HG03460 (cell line): ENCODE data around the gene ANXA11.
"Not testable (repeated sequence)": the region's sequence is repeated elsewhere in the genome, so short reads cannot be mapped to it uniquely, and the experiment has no call there.

Experiments
- ATAC-seq: cut with Tn5 transposase; IDR thresholded peaks from one replicate; pipeline ENCODE4 v1.9.1; 2021; ENCODE audit not compliant: unreplicated experiment

Gene ANXA11

GRCh38 chr10:80205477-80206276, at the start of gene ANXA11:
Gene ANXA11 (minus strand): TSS chr10:80205537. CDS start chr10:80172861, 32,676 bp downstream.
- peak; percentile 74 for ATAC-seq

- not testable (repeated sequence) for ATAC-seq
Measured at GRCh38 chr10:80254726-80255125, 49.4 kb upstream of the ANXA11 start.

DNA sequence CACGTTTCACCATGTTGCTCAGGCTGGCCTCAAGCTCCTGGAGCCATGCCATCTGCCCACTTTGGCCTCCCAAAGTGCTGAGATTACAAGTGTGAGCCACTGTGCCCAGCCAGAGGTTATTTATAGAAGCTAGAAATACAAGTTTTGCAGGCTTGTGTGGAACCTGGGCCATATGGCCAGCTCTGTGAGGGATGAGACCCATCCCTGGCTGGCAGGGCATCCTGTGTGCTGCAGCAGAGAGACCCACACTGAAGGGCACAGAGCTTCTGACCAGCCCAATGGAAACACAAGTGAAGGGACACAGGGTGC, 48.6 kb upstream of the ANXA11 start:
- ATAC-seq, result peak; percentile 19

GRCh38 chr10:80253266-80253962, 48.1 kb upstream of the ANXA11 start:
- ATAC-seq, result peak; percentile 74

- ATAC-seq, result no peak
Measured at GRCh38 chr10:80252296-80252887, 47.1 kb upstream of the ANXA11 start.

DNA sequence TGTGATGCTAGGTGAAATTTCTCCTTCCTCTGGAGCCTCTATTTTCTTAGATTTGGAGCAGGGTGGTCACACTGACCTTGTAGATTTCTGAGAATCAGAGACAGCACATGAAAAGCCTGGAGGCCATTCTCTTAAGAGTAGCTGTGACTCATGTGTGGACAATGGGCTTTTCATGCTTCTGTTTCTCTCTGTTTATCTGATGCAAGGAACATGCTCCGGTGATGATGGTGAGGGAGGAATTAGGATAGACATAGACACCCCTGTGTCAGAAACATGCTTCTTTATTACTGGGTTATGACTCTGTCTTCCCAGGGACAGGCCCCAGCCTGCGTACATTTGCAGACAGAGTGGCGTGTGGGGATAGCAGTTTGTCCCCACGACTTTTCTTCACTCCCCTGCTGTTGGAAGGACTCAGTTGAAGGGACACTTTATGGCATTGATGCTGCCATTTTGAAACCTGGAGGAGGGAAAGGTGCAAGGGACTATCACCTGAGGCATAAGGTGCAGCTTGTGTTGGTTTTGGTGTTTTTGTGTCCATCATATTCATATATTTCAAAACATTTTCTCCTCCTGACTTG, 46.5 kb upstream of the ANXA11 start:
- ATAC-seq, result not testable (repeated sequence)

- not testable (repeated sequence) for ATAC-seq
Measured at GRCh38 chr10:80250399-80250798, 45.1 kb upstream of the ANXA11 start.

- not testable (repeated sequence) for ATAC-seq
Measured at GRCh38 chr10:80249906-80250305, 44.6 kb upstream of the ANXA11 start.

DNA sequence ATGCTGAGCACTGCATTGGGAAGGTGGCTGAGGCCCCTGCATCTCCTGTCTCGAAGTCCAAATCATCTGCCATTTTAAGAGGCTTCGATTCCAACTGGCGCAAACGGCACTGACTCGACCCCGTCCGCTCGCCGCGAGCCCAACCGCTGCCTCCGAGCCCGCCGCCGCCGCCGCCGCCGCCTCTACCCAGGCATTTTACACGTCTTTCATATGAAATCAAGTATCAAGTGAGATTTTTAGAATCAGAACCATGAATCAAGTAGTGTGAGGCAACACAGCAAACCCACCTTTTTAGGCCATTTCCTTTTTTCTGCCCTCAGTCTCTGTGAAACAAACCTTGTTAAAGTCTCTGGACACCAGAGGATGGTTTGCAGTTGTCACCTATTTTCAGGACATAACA, 42.3 kb upstream of the ANXA11 start:
- ATAC-seq, result not testable (repeated sequence)

DNA sequence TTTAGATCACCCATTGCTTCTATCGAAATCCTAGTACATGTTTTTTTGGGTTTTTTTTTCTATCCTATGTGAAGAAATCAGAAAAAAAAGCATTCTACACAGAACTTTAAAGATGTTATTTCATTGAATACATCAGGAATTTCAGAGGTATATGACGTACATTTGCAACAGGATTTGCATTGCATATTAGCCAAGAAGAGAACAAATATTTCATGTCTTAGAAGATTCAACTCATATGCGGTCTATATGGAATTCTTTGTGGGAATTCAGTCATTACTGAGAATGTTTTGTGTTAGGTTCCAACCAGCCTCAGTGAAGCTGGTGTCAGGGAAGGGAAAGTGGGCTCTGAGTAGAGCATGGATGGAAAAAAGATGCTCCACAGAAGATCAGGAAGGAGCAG, 39.0 kb upstream of the ANXA11 start:
- not testable (repeated sequence) for ATAC-seq

DNA sequence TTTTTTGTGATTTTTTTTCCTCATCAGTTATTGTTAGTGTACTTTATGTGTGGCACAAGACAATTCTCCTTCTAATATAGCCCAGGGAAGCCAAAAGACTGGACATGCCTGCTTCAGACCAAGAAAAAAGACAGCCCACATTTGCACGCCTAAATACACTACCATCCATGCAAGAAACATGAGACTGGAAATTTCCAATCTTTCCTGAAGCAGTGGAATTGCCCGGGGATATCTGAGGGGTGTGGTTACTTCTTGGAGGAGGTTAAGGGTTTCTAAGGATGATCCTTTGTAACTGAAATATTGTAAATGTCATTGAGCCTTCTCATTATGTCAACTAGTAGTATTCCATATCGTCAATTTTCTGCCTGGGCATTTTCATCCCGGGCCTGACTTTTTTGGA, 37.0 kb upstream of the ANXA11 start:
- ATAC-seq, result not testable (repeated sequence)

GRCh38 chr10:80236457-80236856, 31.1 kb upstream of the ANXA11 start:
- ATAC-seq, result not testable (repeated sequence)

GRCh38 chr10:80234331-80235235, 29.2 kb upstream of the ANXA11 start:
- peak; percentile 100 for ATAC-seq

DNA sequence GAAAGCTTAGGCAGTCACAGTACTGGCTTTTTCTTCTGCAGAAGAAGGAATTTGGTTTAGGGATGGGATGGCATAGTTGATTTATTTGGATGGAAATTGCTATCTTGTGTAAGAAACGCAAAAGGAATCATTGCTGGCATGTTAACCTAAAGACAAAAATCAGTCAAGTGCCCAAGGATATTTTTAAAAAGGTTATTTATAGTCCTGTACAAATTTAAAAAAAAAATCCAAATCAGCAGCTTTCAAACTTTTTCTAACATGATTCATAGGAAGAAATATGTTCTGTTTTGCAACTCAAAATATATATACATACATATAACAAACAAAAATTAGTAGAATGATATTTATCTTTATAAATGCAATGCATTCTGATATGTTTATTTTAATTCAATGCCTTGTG, 28.5 kb upstream of the ANXA11 start:
- ATAC-seq, result not testable (repeated sequence)

DNA sequence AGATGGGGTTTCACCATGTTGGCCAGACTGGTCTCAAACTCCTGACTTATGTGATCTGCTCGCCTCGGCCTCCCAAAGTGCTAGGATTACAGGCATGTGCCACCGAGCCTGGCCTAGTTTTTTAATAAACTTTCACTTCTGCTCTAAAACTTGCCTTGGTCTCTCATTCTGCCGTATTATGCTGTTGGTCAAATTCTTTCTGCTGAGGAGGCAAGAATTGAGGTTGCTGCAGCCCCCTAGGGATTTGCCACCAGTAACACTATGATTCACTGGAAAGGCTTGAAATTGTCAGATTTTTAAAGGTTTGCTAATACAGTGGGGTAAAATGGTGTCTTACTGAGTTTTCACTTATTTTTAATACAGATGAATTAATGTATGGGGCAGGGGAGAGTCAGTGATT, 21.4 kb upstream of the ANXA11 start:
- ATAC-seq, result peak; percentile 59

GRCh38 chr10:80223031-80223419, 17.7 kb upstream of the ANXA11 start:
- ATAC-seq, result not testable (repeated sequence)

- ATAC-seq, result peak; percentile 78
Measured at GRCh38 chr10:80218878-80219277, 13.5 kb upstream of the ANXA11 start.

GRCh38 chr10:80214368-80214982, 9.1 kb upstream of the ANXA11 start:
- ATAC-seq, result not testable (repeated sequence)

GRCh38 chr10:80212535-80213115, 7.3 kb upstream of the ANXA11 start:
- not testable (repeated sequence) for ATAC-seq

GRCh38 chr10:80211786-80212185, 6.4 kb upstream of the ANXA11 start:
- no peak for ATAC-seq
